ENCODE data around the gene RAB8B. TPM values are rescaled to one million over a fixed set of nuclear protein-coding genes. Genes with fewer than 3 reads are reported as not detected.
A peak's percentile ranks its signal among the peaks of the same experiment; 100 is the strongest.

Gene RAB8B
- total and polyA plus RNA-seq, 9 of the 15 experiments (the other 6 are each of a cell fraction or from before 2014, with no cell fraction given): 7.8 to 32.1 (median 24.2) TPM

DNA sequence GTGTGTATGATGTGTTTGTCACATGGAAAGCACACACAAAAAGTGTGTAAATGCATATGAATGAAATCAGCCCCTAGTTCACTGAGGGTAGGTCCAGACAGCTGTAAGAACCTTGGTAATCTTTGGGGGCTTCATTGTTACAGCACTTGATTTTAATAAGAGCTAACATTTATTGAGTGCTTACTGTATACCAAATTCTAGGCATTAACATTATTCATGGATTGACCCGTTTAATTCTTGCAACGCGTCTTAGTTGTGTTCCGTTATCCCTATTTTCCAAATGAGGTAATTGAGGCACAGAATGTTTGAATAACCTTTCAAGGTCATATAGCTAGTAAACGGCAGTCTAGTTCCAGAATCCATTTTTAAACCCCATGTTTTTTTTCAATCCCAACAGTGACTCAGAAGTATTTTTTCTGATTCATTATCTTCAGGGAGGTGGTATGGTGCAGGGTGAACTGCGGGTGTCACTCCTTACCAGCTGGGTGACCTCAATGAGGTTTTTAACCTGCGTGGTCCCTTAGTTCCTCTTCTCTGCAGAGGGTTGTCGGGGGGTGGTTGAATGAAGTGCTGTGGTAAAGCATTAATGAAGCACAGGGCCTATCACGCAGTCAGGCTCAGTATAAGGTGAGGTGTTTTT, 14.2 kb downstream of the RAB8B start (continued):
- no peak for TF ChIP-seq GABPB1 (CRISPR knock-in tag; IDR thresholded peaks at IDR 0.05)
- TF ChIP-seq ZEB2 (IDR thresholded peaks at IDR 0.05): 0 out of 2 replicates have a peak, but pooled peaks have one; percentile 17
- peak in 1 of 2 experiments; percentile 50; a peak in 1 of 4 replicates for TF ChIP-seq HDAC1 (IDR thresholded peaks at IDR 0.05)
- no peak for TF ChIP-seq ZBTB26 (CRISPR knock-in tag; IDR thresholded peaks at IDR 0.05)
- TF ChIP-seq REST (IDR thresholded peaks at IDR 0.05; ENCODE audit: borderline replicate concordance): peak; percentile 40; the same call in 1 of the 2 replicates
- no peak for TF ChIP-seq REST (CRISPR knock-in tag; IDR thresholded peaks at IDR 0.05; ENCODE audit: low read depth)
- no peak for TF ChIP-seq ZNF24 (IDR thresholded peaks at IDR 0.05)
- TF ChIP-seq RBM25 (IDR thresholded peaks at IDR 0.05; ENCODE audit: low read depth, low read length, severe bottlenecking): no peak
- TF ChIP-seq, protein P1, sequence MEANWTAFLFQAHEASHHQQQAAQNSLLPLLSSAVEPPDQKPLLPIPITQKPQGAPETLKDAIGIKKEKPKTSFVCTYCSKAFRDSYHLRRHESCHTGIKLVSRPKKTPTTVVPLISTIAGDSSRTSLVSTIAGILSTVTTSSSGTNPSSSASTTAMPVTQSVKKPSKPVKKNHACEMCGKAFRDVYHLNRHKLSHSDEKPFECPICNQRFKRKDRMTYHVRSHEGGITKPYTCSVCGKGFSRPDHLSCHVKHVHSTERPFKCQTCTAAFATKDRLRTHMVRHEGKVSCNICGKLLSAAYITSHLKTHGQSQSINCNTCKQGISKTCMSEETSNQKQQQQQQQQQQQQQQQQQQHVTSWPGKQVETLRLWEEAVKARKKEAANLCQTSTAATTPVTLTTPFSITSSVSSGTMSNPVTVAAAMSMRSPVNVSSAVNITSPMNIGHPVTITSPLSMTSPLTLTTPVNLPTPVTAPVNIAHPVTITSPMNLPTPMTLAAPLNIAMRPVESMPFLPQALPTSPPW (CRISPR knock-in tag; IDR thresholded peaks at IDR 0.05): peak; percentile 34; the same call in 1 of the 2 replicates
- TF ChIP-seq NR2C2 (CRISPR knock-in tag; IDR thresholded peaks at IDR 0.05): no peak
- peak; percentile 42; the same call in 1 of the 2 replicates for TF ChIP-seq NR2C2 (tag; IDR thresholded peaks at IDR 0.05)
- no peak for TF ChIP-seq BRF2 (IDR thresholded peaks at IDR 0.05; ENCODE audit: borderline replicate concordance, insufficient read depth, insufficient read length)
- TF ChIP-seq ETS2 (tag; IDR thresholded peaks at IDR 0.05; ENCODE audit: borderline replicate concordance, poor library complexity, severe bottlenecking): no peak
- TF ChIP-seq ESRRA (IDR thresholded peaks at IDR 0.05; ENCODE audit: borderline replicate concordance, low read depth): peak; percentile 88
- peak; percentile 59 for TF ChIP-seq DPF2 (IDR thresholded peaks at IDR 0.05)
- 0 out of 2 replicates have a peak, but pooled peaks have one; percentile 51 for TF ChIP-seq SMARCE1 (IDR thresholded peaks at IDR 0.05)
